HG02981 (cell line): ENCODE measurements around the gene GRM7.

Source experiments
- ATAC-seq: cut with Tn5 transposase; IDR thresholded peaks from one replicate; pipeline ENCODE4 v1.9.1; 2021; ENCODE audit warnings: mild to moderate bottlenecking, moderate library complexity; ENCODE audit not compliant: unreplicated experiment

GRM7 gene

GRCh38 chr3:6965881-6966280, 105.0 kb downstream of the GRM7 start:
- no peak for ATAC-seq

DNA sequence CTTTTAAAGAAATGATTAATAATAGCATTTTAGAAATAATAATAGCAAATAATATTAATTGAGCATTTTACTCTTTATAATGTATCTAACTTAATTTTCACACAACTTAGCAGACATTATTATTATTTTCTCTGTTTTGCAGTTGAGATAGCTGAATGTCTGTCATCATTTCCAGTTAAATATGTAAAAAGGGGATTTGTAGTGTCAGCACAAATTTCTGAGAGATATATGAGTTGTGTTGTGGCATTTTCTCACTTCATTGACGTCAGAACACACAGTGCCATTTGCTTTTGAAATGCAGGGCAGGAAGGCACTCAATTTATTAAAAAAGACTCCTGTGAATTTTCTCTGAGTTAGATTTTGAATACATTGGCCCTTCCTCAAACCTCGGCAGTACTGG, 111.0 kb downstream of the GRM7 start:
- ATAC-seq: no peak

DNA sequence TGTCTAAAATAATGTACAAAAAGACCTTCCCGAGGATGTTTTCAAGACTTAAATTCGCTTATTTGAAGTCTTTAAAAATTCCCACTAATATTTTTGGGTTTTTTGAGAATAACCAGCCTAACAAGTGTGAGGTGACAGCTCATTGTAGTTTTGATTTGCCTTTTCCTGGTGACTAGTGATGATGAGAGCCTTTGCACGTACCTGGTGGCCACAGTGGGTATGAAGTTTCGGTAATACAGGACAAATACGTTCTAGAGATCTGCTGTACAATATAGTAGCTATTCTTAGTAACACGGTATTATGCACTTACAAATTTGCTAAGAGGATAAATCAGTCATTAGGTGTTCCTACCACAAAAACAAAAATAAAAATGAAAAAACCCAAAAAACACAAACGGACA, 124.9 kb downstream of the GRM7 start:
- ATAC-seq: no peak

- no peak for ATAC-seq
Observed at GRCh38 chr3:6989608-6990291, 128.8 kb downstream of the GRM7 start.

GRCh38 chr3:6994081-6994668, 133.3 kb downstream of the GRM7 start:
- no peak for ATAC-seq

DNA sequence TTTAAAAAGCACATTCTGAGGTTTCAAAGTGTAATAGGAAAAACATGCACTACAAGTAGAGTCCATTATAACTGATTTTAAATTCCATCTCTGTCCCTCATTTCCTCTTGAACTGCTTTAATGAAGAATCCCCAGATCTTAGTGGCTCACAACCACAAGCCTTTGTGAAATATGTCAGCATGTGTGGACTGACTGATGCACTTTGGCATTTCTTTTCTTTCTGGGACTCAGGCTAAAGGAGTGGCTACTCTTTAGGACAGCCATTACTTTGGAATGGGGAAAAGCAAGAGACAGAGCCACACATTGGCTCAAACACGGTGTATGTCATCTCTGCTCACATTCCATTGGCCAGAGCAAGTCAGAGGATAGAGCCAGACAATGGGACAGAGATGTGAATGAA, 139.6 kb downstream of the GRM7 start:
- no peak for ATAC-seq

DNA sequence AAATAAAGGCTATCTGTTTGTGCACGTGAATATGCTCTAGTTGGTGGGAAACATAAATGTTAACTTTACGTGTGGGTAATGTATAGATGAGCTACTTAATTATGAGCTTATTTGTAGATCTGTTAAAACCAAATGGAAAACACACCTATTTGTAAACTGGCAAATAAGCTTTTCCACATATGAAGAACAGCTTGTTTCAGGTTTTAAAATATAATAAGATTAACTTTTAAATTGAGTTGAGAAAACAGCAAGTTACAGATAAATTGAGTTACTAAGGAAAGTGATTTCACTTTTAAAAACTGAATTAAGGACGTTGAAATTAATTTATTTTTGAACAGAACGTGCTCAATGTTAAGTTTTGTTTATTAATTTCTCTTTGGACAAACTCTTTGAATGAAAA, 140.5 kb downstream of the GRM7 start:
- ATAC-seq: no peak

DNA sequence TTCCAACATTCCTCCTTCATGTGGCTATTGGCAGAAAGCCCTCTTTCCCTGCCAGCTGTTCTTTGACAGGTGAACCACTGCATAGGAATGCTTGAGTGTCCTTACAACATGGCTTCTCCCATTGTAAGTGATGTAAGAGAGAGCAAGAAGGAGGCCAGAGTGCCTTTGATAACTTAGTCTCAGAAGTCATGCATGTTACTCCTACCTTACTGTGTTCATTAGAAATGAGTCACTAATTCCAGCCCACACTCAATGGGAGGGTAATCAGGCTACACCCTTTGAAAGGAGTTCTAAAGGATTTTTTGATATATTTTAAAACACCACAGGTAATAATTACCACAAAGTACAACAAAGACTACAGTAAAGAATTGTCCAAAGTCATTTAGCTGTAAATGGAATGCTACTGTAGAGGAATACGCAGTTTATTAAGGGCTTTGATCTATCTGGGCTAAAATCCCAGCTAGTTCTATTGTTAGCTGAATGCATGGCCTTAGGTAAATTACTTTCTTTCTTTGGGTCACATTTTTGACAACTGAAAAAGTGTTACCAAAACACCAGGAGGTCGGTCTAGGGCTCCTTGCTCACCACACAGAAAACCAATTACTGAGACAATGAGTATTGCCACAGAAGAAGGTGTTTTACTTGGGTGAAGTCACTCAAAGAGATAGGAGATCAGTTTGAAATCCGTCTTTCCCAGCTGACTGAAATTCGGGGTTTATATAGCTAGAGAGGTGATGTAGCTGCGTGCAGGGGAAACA, 154.9 kb downstream of the GRM7 start:
- no peak for ATAC-seq

DNA sequence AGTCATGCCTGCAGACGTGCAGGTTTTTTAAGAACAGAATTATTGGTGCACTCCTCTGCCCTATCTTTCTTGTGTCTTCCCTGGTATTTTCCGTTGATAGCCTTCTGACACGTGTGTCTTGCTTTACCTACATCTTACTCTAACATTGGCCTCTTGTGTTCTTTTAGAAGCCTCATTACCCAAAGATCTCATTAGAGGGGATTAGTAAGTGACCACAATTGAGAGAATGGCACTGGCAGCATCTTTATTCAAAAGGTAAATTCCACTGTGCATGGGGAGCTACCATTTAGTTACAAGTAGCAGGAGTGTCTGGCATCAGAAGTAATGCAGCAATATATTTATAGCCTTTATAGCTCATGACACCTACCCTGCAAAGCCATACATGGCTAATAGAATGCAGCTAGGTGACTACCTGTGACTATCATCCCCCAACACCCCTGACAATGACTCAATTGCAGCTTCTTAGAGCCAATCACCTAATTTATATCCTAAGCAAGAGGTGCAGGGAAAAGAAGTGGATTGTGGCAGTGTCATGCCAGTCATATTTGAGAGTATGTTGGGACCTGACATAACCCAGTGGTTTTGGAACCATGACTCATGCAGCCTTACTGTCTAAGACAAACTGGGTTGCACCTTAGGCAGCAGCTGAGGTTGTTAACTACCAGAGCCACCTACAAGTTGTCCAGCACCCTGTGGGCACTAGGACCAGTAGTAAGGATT, 164.8 kb downstream of the GRM7 start:
- ATAC-seq: no peak

GRCh38 chr3:7029562-7029961, 168.6 kb downstream of the GRM7 start:
- no peak for ATAC-seq

GRCh38 chr3:7038394-7038793, 177.5 kb downstream of the GRM7 start:
- no peak for ATAC-seq

DNA sequence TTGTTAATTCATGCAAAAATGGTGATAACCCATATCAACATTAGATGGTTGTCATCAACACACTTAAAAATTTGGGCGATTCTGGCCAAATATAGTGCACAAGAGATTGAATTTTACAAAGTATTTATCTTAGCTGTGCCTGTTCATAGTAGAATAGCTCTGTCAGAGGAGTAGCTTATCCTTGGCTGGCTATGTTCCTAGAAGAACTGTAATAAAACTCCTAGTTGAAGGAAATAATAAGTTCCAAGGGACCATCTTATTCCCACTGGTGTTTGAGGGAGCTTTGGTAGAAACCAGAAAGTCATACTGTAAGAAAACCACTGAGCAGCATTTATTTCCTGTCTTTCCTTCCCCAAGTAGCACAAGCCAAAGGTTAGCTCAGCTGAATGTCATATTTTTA, 201.8 kb downstream of the GRM7 start:
- ATAC-seq: no peak

DNA sequence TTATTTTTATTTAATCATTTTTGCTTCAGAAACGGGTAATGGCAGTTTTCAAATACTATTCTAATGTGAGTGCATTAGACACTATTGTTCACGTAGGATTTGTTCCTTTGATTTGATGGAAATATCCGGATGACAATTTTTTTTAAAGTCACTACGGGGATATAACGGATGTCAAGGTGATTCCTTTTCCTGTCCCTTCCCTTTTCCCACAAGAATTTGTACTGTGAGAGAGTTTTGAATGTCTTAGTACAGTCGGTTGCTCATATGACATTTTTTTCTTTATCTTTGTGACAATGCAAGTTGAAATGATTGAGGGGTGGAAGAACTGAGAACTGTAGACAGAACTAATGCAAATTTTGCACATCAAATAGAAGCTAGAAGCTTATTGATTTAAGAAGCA, 209.5 kb downstream of the GRM7 start:
- ATAC-seq: no peak

DNA sequence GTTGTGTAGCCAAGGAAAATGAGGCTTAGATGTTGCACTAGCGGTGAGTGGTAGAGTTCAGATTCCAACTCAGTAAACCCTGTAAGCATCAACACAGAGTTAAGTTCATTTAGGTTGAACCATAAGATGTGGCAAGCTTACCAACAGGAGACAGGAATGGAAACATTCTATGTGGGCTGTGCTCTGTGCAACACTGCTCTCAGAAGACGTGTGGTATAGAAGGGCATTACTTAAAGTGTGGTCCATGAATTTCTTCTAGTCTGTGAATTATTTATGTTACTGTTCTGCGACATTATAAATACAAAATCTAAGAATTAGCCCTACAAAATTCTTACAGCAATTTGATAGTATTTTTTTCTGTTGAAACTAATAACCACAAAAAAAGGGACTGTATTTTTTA, 213.3 kb downstream of the GRM7 start:
- no peak for ATAC-seq

GRCh38 chr3:7075117-7075516, 214.2 kb downstream of the GRM7 start:
- no peak for ATAC-seq

DNA sequence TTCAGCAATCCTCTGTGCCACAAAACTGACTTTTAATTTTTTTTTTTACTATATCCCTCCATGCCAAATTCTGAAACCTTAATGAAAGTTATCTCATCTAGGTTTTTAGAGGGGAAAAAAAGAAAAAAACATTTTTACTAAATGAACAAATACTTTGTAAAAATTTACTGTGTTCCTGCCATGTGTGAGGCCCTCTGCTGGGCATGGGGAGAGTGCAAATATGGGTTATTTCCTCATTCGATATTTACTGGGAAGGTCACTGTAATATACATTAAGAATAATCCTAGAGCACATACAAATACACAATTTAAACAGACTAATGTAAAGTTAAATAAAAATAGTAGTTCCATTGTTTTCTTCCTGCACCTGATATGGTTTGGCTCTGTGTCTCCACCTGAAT, 215.0 kb downstream of the GRM7 start:
- ATAC-seq: no peak

DNA sequence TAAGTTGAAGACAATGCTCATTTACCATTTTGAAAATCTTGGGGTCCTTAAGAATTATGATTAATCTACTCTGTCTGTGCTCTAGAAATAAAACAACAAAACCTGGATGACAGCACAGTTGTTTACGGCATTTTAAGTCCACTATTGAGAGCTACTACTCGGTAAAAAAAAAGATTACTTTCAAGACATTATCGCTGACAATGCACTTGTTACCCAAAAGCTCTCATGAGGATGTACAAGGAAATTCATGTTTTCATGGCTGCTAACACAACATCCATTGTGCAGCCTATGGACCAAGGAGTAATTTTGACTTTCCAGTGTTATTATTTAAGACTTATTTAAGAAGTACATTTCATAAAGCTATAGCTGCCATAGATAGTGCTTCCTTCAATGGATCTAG, 221.3 kb downstream of the GRM7 start:
- no peak for ATAC-seq

GRCh38 chr3:7086417-7086816, 225.5 kb downstream of the GRM7 start:
- no peak for ATAC-seq

GRCh38 chr3:7095116-7095515, 234.2 kb downstream of the GRM7 start:
- ATAC-seq: no peak

GRCh38 chr3:7100136-7100535, 239.2 kb downstream of the GRM7 start:
- no peak for ATAC-seq

GRCh38 chr3:7106635-7107034, 245.7 kb downstream of the GRM7 start:
- no peak for ATAC-seq
